ENCODE data around the gene MRPL41.

DNA sequence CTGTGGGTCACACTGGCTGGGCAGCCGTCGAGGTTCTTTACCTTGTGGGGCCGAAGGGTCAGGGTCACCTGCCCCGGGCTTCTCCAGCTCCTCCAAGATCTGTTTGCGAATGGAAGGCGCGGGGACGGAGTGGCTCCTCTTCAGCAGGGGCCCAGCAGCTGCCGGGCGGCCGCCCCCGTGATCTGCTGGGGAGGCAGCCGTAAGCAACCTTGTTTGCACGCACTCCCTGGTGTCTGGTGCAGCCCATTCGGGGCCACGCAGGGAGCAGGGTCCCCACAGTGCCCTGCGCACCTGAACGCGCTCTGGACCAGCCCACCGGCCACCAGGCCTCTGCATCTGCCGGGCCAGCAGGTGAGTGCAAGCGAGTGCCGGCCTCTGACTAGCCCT is 36.3 kb upstream of the MRPL41 start:
- TF ChIP-seq EP300 (IDR thresholded peaks at IDR 0.05): no peak
- TF ChIP-seq, protein P1, sequence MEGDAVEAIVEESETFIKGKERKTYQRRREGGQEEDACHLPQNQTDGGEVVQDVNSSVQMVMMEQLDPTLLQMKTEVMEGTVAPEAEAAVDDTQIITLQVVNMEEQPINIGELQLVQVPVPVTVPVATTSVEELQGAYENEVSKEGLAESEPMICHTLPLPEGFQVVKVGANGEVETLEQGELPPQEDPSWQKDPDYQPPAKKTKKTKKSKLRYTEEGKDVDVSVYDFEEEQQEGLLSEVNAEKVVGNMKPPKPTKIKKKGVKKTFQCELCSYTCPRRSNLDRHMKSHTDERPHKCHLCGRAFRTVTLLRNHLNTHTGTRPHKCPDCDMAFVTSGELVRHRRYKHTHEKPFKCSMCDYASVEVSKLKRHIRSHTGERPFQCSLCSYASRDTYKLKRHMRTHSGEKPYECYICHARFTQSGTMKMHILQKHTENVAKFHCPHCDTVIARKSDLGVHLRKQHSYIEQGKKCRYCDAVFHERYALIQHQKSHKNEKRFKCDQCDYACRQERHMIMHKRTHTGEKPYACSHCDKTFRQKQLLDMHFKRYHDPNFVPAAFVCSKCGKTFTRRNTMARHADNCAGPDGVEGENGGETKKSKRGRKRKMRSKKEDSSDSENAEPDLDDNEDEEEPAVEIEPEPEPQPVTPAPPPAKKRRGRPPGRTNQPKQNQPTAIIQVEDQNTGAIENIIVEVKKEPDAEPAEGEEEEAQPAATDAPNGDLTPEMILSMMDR (IDR thresholded peaks at IDR 0.05): no peak

Data from suprapubic skin (tissue), 3 donors.